SKM-1 treated with dmso at 0.1 percent for 144 hours (cell line): ENCODE data around the gene AGTPBP1.

Experiments used
- DNase-seq: peaks from one replicate; lab custom pipeline; 2025; ENCODE audit not compliant: unreplicated experiment; lab: John Stamatoyannopoulos, UW

AGTPBP1 gene

GRCh38 chr9:85541876-85542275 lies 199.9 kb downstream of the AGTPBP1 start:
- no peak for DNase-seq

- DNase-seq: no peak
Observed at GRCh38 chr9:85536514-85536913, 205.2 kb downstream of the AGTPBP1 start.

GRCh38 chr9:85536076-85536475 lies 205.7 kb downstream of the AGTPBP1 start:
- DNase-seq: no peak

GRCh38 chr9:85534340-85534739 lies 207.4 kb downstream of the AGTPBP1 start:
- DNase-seq: peak; percentile 3

GRCh38 chr9:85533538-85533937 lies 208.2 kb downstream of the AGTPBP1 start:
- no peak for DNase-seq

GRCh38 chr9:85530721-85531120 lies 211.0 kb downstream of the AGTPBP1 start:
- DNase-seq: no peak

- DNase-seq: no peak
Observed at GRCh38 chr9:85528607-85529006, 213.1 kb downstream of the AGTPBP1 start.

GRCh38 chr9:85528142-85528541 lies 213.6 kb downstream of the AGTPBP1 start:
- no peak for DNase-seq

GRCh38 chr9:85527331-85528020 lies 214.3 kb downstream of the AGTPBP1 start:
- DNase-seq: no peak

GRCh38 chr9:85524531-85524930 lies 217.2 kb downstream of the AGTPBP1 start:
- no peak for DNase-seq

- DNase-seq: no peak
Observed at GRCh38 chr9:85523202-85523601, 218.6 kb downstream of the AGTPBP1 start.

- DNase-seq: no peak
Observed at GRCh38 chr9:85522459-85523092, 219.2 kb downstream of the AGTPBP1 start.

GRCh38 chr9:85521371-85522197 lies 220.2 kb downstream of the AGTPBP1 start:
- no peak for DNase-seq

- DNase-seq: no peak
Observed at GRCh38 chr9:85516976-85517637, 224.6 kb downstream of the AGTPBP1 start.

GRCh38 chr9:85516455-85516854 lies 225.3 kb downstream of the AGTPBP1 start:
- no peak for DNase-seq

GRCh38 chr9:85515021-85515420 lies 226.7 kb downstream of the AGTPBP1 start:
- DNase-seq: no peak

- DNase-seq: no peak
Observed at GRCh38 chr9:85514256-85514655, 227.5 kb downstream of the AGTPBP1 start.

- DNase-seq: no peak
Observed at GRCh38 chr9:85511746-85512145, 230.0 kb downstream of the AGTPBP1 start.

- DNase-seq: no peak
Observed at GRCh38 chr9:85510830-85511504, 230.8 kb downstream of the AGTPBP1 start.

GRCh38 chr9:85508616-85509015 lies 233.1 kb downstream of the AGTPBP1 start:
- no peak for DNase-seq

GRCh38 chr9:85505612-85506011 lies 236.1 kb downstream of the AGTPBP1 start:
- no peak for DNase-seq
